ENCODE measurements around the gene PDHX.

Gene PDHX

DNA sequence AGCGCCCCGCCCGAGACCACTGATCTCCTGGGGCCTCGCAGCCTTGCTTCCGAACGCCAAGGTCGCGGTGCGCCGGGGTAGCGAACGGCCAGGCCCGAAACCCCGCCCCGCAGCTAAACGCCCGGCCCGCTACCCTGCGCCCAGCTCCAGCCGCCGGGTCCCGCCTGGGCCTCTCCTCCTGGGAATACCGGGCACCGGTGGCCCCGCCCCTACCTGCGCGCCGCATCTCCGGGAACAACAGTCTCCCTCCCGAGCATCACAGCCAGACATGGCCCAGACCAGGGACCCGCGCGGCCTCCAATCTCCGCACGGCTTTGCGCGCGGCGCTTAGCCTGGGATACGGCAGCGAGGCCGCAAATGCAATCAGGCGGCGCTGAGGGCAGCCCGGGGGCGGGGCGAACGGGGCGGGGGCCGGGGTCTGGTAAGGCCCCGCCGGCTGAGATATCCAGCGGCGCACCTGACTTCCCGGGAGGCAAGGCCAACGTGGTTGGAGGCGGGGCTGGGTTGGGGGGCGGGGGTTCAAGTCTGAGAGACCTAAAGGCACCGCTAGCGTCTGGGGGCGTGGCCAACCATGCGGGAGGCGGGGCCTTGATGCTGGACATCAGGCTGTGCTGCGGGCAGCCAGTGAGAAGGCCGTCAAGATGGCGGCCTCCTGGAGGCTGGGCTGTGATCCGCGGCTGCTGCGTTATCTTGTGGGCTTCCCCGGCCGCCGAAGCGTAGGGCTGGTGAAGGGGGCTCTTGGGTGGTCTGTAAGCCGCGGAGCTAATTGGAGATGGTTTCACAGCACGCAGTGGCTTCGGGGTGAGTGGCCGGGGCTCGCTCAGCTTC lies at the start of gene PDHX, which contains the start of gene APIP:
Gene PDHX (plus strand): TSS at position 604 of the 828 bp plus-strand sequence. CDS start 38 bp downstream, at position 642.
Gene APIP (minus strand): TSS at position 365 of the 828 bp plus-strand sequence. CDS start 95 bp downstream, at position 270.
- peak within 1 kb of the TSS; percentile 97 for H3K9ac ChIP-seq (ENCODE audit: low read length)
- H3K27me3 ChIP-seq (ENCODE audit: control insufficient read depth, insufficient read depth, low read length): no peaks in the 10 kb centered on the region
- peaks cover 9% of the 10 kb centered on the region for H3K4me1 ChIP-seq (ENCODE audit: control insufficient read depth, insufficient read depth, low read length)
- no peaks in the 10 kb centered on the region for H3K36me3 ChIP-seq (ENCODE audit: control insufficient read depth, insufficient read depth, low read length)
- H3K4me3 ChIP-seq (ENCODE audit: low read length): peak within 1 kb of the TSS; percentile 99
- H3K27ac ChIP-seq (ENCODE audit: low read depth, low read length): peak within 1 kb of the TSS; percentile 96

DNA sequence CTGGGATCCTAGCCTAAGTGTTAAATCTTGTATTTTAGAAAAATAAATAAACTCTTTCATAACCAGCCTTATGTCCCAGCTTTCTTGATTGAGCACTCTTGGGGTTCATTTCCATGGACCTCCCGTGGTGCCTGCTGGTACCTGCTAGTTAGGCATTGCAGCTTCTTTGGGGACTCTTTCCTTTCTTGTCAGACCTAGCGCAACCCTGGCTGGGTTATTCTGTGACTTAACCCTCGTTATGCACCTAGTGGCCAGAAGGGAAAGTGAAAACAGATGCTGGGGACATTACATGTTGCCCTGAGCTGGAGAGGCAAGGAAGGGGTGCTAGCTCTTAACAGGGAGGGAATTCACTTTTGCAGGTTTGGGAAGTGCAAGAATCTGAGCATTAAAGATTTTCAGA lies 47.0 kb upstream of the PDHX start:
- H3K27ac ChIP-seq (ENCODE audit: low read depth, low read length): no peak overlapping the region
- no peaks in the 10 kb centered on the region for H3K4me1 ChIP-seq (ENCODE audit: control insufficient read depth, insufficient read depth, low read length)
- H3K9ac ChIP-seq (ENCODE audit: low read length): no peak overlapping the region
- H3K36me3 ChIP-seq (ENCODE audit: control insufficient read depth, insufficient read depth, low read length): no peaks in the 10 kb centered on the region
- H3K27me3 ChIP-seq (ENCODE audit: control insufficient read depth, insufficient read depth, low read length): no peaks in the 10 kb centered on the region
- no peak overlapping the region for H3K4me3 ChIP-seq (ENCODE audit: low read length)

- H3K27me3 ChIP-seq (ENCODE audit: control insufficient read depth, insufficient read depth, low read length): no peaks in the 10 kb centered on the region
- H3K4me3 ChIP-seq (ENCODE audit: low read length): no peak overlapping the region
- H3K36me3 ChIP-seq (ENCODE audit: control insufficient read depth, insufficient read depth, low read length): no peaks in the 10 kb centered on the region
- no peaks in the 10 kb centered on the region for H3K4me1 ChIP-seq (ENCODE audit: control insufficient read depth, insufficient read depth, low read length)
- no peak overlapping the region for H3K9ac ChIP-seq (ENCODE audit: low read length)
- H3K27ac ChIP-seq (ENCODE audit: low read depth, low read length): no peak overlapping the region
Observed at GRCh38 chr11:34870548-34871196, 45.7 kb upstream of the PDHX start.

GRCh38 chr11:34874202-34874601 lies 42.2 kb upstream of the PDHX start:
- Histone ChIP-seq H3K27me3 (ENCODE audit: control insufficient read depth, insufficient read depth, low read length) (no peaks in the 10 kb centered on the region), H3K27ac (ENCODE audit: low read depth, low read length) (no peak overlapping the region), H3K4me1 (ENCODE audit: control insufficient read depth, insufficient read depth, low read length) (no peaks in the 10 kb centered on the region), H3K36me3 (ENCODE audit: control insufficient read depth, insufficient read depth, low read length) (no peaks in the 10 kb centered on the region), H3K9ac (ENCODE audit: low read length) (no peak overlapping the region), H3K4me3 (ENCODE audit: low read length) (no peak overlapping the region)

- no peak overlapping the region for H3K27ac ChIP-seq (ENCODE audit: low read depth, low read length)
- H3K36me3 ChIP-seq (ENCODE audit: control insufficient read depth, insufficient read depth, low read length): no peaks in the 10 kb centered on the region
- H3K4me1 ChIP-seq (ENCODE audit: control insufficient read depth, insufficient read depth, low read length): no peaks in the 10 kb centered on the region
- no peak overlapping the region for H3K9ac ChIP-seq (ENCODE audit: low read length)
- no peak overlapping the region for H3K4me3 ChIP-seq (ENCODE audit: low read length)
- H3K27me3 ChIP-seq (ENCODE audit: control insufficient read depth, insufficient read depth, low read length): no peaks in the 10 kb centered on the region
Observed at GRCh38 chr11:34877375-34877975, 38.9 kb upstream of the PDHX start.

DNA sequence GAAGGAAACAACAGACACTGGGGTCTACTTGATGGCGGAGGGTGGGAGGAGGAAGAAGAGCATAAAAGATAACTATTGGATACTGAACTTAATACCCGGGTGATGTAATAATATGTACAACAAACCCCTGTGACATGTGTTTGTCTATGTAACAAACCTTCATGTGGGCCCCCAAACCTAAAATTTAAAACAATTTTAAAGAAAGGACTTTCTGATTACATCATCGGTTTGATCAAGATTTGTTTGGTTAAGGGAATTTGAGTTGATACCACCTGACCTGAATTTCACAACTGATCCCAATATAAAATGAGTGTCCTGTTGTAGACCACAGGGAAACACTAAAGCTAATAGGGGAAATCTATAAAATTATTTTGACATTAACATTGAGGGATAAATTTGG lies 34.5 kb upstream of the PDHX start:
- Histone ChIP-seq H3K4me3 (ENCODE audit: low read length) (no peak overlapping the region), H3K27me3 (ENCODE audit: control insufficient read depth, insufficient read depth, low read length) (no peaks in the 10 kb centered on the region), H3K9ac (ENCODE audit: low read length) (no peak overlapping the region), H3K4me1 (ENCODE audit: control insufficient read depth, insufficient read depth, low read length) (no peaks in the 10 kb centered on the region), H3K36me3 (ENCODE audit: control insufficient read depth, insufficient read depth, low read length) (peaks cover 3% of the 10 kb centered on the region), H3K27ac (ENCODE audit: low read depth, low read length) (no peak overlapping the region)

GRCh38 chr11:34886609-34887008 lies 29.8 kb upstream of the PDHX start:
- Histone ChIP-seq H3K27me3 (ENCODE audit: control insufficient read depth, insufficient read depth, low read length) (no peaks in the 10 kb centered on the region), H3K27ac (ENCODE audit: low read depth, low read length) (no peak overlapping the region), H3K36me3 (ENCODE audit: control insufficient read depth, insufficient read depth, low read length) (peaks cover 8% of the 10 kb centered on the region), H3K4me1 (ENCODE audit: control insufficient read depth, insufficient read depth, low read length) (no peaks in the 10 kb centered on the region), H3K4me3 (ENCODE audit: low read length) (no peak overlapping the region), H3K9ac (ENCODE audit: low read length) (no peak overlapping the region)

- Histone ChIP-seq H3K9ac (ENCODE audit: low read length) (no peak overlapping the region), H3K36me3 (ENCODE audit: control insufficient read depth, insufficient read depth, low read length) (peaks cover 8% of the 10 kb centered on the region), H3K27me3 (ENCODE audit: control insufficient read depth, insufficient read depth, low read length) (no peaks in the 10 kb centered on the region), H3K4me1 (ENCODE audit: control insufficient read depth, insufficient read depth, low read length) (no peaks in the 10 kb centered on the region), H3K27ac (ENCODE audit: low read depth, low read length) (no peak overlapping the region), H3K4me3 (ENCODE audit: low read length) (no peak overlapping the region)
Observed at GRCh38 chr11:34887260-34887659, 29.2 kb upstream of the PDHX start.

GRCh38 chr11:34890089-34890488 lies 26.3 kb upstream of the PDHX start:
- Histone ChIP-seq H3K36me3 (ENCODE audit: control insufficient read depth, insufficient read depth, low read length) (peaks cover 5% of the 10 kb centered on the region), H3K4me3 (ENCODE audit: low read length) (no peak overlapping the region), H3K27ac (ENCODE audit: low read depth, low read length) (no peak overlapping the region), H3K9ac (ENCODE audit: low read length) (no peak overlapping the region), H3K4me1 (ENCODE audit: control insufficient read depth, insufficient read depth, low read length) (no peaks in the 10 kb centered on the region), H3K27me3 (ENCODE audit: control insufficient read depth, insufficient read depth, low read length) (no peaks in the 10 kb centered on the region)

DNA sequence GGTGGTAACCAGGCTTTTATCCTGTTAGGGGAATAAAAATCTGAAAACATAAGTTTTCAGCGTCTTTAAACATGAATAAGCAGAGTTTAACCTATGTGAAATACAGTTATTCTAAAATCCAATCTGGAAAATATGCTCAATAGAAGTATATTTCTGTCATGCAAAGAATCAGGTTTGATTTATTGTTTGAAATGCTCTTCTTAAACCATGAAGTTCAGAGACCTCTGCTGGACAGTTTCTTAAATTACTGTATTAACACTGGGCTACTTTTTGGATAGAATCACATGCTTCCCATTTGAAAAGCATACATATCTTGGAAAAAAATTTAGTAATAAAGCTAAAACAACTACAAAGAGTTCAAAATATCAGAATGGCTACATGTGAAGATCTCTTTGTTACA lies 25.6 kb upstream of the PDHX start:
- H3K9ac ChIP-seq (ENCODE audit: low read length): no peak overlapping the region
- H3K4me3 ChIP-seq (ENCODE audit: low read length): no peak overlapping the region
- no peaks in the 10 kb centered on the region for H3K4me1 ChIP-seq (ENCODE audit: control insufficient read depth, insufficient read depth, low read length)
- peaks cover 5% of the 10 kb centered on the region for H3K36me3 ChIP-seq (ENCODE audit: control insufficient read depth, insufficient read depth, low read length)
- H3K27me3 ChIP-seq (ENCODE audit: control insufficient read depth, insufficient read depth, low read length): no peaks in the 10 kb centered on the region
- H3K27ac ChIP-seq (ENCODE audit: low read depth, low read length): no peak overlapping the region

DNA sequence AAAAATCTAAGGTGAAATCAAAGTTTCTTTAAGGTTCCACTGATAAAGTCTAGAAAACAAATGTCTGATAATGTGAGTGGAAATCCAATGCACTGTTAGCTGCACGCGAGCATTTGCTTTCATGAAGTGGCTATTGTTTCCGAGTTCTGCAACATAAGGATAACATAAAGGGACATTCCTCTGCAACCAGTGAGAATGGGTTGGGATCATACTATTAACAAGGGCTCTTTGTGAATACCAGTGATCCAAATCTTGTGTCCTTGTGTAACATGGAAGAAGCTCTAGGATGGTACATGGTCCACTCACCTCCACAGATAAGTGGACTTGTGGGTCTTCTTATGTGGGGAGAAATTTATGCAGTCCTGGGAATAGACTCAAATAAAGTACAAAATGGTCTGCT lies 24.8 kb upstream of the PDHX start:
- H3K36me3 ChIP-seq (ENCODE audit: control insufficient read depth, insufficient read depth, low read length): peaks cover 5% of the 10 kb centered on the region
- H3K4me1 ChIP-seq (ENCODE audit: control insufficient read depth, insufficient read depth, low read length): no peaks in the 10 kb centered on the region
- no peak overlapping the region for H3K27ac ChIP-seq (ENCODE audit: low read depth, low read length)
- H3K27me3 ChIP-seq (ENCODE audit: control insufficient read depth, insufficient read depth, low read length): no peaks in the 10 kb centered on the region
- no peak overlapping the region for H3K9ac ChIP-seq (ENCODE audit: low read length)
- H3K4me3 ChIP-seq (ENCODE audit: low read length): no peak overlapping the region

- Histone ChIP-seq H3K36me3 (ENCODE audit: control insufficient read depth, insufficient read depth, low read length) (peaks cover 2% of the 10 kb centered on the region), H3K4me3 (ENCODE audit: low read length) (no peak overlapping the region), H3K27me3 (ENCODE audit: control insufficient read depth, insufficient read depth, low read length) (no peaks in the 10 kb centered on the region), H3K9ac (ENCODE audit: low read length) (no peak overlapping the region), H3K27ac (ENCODE audit: low read depth, low read length) (no peak overlapping the region), H3K4me1 (ENCODE audit: control insufficient read depth, insufficient read depth, low read length) (no peaks in the 10 kb centered on the region)
Observed at GRCh38 chr11:34893416-34893815, 23.0 kb upstream of the PDHX start.
